Peyer's patch (tissue), 4 donors: Measurements from ENCODE around the gene CCNB2.

Source experiments
- CTCF ChIP-seq, 6 experiments: fragments of 450-650 bp in 4 of 6; fragments of 200-600 bp in 2 of 6; sonication (generic) in 1 of 6; IDR thresholded peaks; one replicate each; pipeline ENCODE4 v1.5.1; 2017 to 2019; ENCODE audit warnings: antibody characterized with exemption in 6 of 6, mild to moderate bottlenecking in 3 of 6, moderate library complexity in 1 of 6
- POLR2A ChIP-seq, 2 donors: fragments of 450-650 bp; IDR thresholded peaks; one replicate each; pipeline ENCODE4 v1.5.1; 2017; ENCODE audit warnings: antibody characterized with exemption in 2 of 2, mild to moderate bottlenecking in 2 of 2, moderate library complexity in 2 of 2

DNA sequence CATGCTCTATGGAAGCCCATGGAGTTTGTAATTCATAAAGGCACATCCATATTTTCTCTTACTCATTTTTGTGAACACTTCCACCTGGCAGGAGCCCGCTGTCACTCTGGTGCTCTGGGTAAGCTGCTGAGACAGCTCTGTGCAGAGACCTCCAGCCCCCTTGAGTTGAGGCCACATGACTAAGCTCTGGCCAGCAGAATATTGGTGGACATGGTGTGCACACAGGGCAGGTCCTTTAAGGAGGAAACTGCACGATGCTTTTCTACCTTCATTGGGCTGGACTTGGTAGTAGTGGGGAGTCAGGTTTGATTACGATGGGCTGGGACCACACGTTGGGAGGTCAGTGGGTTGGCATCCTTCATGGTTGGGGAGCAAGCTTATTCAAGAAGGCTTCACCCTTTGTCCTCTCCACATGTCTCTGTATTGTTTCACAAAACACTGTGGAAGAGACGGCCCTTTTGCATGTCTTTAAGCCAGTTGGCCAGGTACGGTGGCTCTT is 29.0 kb downstream of the CCNB2 start:
- TF ChIP-seq CTCF (IDR thresholded peaks at IDR 0.05), result no peak
- TF ChIP-seq POLR2A (IDR thresholded peaks at IDR 0.05), result no peak
